IPS-18a (cell line): ENCODE data around the gene THRB.

ENCODE experiments used
- H3K27ac ChIP-seq: one replicate; pipeline ENCODE4 v1.5.1; 2013; ENCODE audit warnings: low read length
- H3K27me3 ChIP-seq: one replicate; pipeline ENCODE4 v1.6.1; 2013; ENCODE audit warnings: mild to moderate bottlenecking, low read length; ENCODE audit not compliant: control insufficient read depth, insufficient read depth
- H3K36me3 ChIP-seq: one replicate; pipeline ENCODE4 v1.6.1; 2013; ENCODE audit warnings: low read depth, low read length; ENCODE audit not compliant: control insufficient read depth
- H3K4me1 ChIP-seq: one replicate; pipeline ENCODE4 v1.6.1; 2013; ENCODE audit warnings: low read depth, low read length; ENCODE audit not compliant: control insufficient read depth
- H3K4me3 ChIP-seq: one replicate; pipeline ENCODE4 v1.5.1; 2013; ENCODE audit warnings: low read length
- H3K9ac ChIP-seq: one replicate; pipeline ENCODE4 v1.6.1; 2013; ENCODE audit warnings: mild to moderate bottlenecking, low read length, moderate library complexity
- H3K9me3 ChIP-seq: one replicate; pipeline ENCODE4 v1.6.1; 2013; ENCODE audit warnings: low read depth, low read length; ENCODE audit not compliant: control insufficient read depth

THRB gene

GRCh38 chr3:24086206-24086605, 408.4 kb downstream of the THRB start:
- no peaks in the 10 kb centered on the region for H3K36me3 ChIP-seq
- no peak overlapping the region for H3K9ac ChIP-seq
- H3K27ac ChIP-seq = no peak overlapping the region
- no peaks in the 10 kb centered on the region for H3K4me1 ChIP-seq
- H3K27me3 ChIP-seq = no peaks in the 10 kb centered on the region
- no peak overlapping the region for H3K4me3 ChIP-seq
- H3K9me3 ChIP-seq = no peaks in the 10 kb centered on the region

- no peaks in the 10 kb centered on the region for H3K27me3 ChIP-seq
- H3K27ac ChIP-seq = no peak overlapping the region
- no peaks in the 10 kb centered on the region for H3K4me1 ChIP-seq
- no peak overlapping the region for H3K4me3 ChIP-seq
- no peaks in the 10 kb centered on the region for H3K36me3 ChIP-seq
- no peak overlapping the region for H3K9ac ChIP-seq
- H3K9me3 ChIP-seq = no peaks in the 10 kb centered on the region
These were observed 422.5 kb downstream of the THRB start for GRCh38 chr3:24072193-24072592.

DNA sequence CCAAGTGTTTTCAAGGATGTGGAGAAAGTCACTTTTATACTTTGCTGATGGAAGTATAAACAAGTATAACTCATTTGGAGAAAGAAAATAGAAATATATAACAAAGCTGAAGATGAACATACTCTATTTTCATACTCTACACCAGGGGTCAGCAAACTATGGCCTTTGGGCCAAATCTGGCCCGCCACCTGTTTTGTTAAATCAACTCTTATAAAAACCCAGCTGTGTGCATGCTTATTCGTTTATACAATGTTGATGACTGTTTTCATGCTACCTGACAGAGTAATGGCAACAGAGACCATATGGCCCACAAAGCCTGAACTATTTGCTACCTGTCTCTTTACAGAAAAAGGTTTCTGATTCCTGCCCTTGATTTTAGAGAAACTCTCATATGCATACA, 425.6 kb downstream of the THRB start:
- H3K4me3 ChIP-seq = no peak overlapping the region
- no peaks in the 10 kb centered on the region for H3K36me3 ChIP-seq
- no peak overlapping the region for H3K27ac ChIP-seq
- no peaks in the 10 kb centered on the region for H3K9me3 ChIP-seq
- no peaks in the 10 kb centered on the region for H3K4me1 ChIP-seq
- H3K9ac ChIP-seq = no peak overlapping the region
- no peaks in the 10 kb centered on the region for H3K27me3 ChIP-seq

DNA sequence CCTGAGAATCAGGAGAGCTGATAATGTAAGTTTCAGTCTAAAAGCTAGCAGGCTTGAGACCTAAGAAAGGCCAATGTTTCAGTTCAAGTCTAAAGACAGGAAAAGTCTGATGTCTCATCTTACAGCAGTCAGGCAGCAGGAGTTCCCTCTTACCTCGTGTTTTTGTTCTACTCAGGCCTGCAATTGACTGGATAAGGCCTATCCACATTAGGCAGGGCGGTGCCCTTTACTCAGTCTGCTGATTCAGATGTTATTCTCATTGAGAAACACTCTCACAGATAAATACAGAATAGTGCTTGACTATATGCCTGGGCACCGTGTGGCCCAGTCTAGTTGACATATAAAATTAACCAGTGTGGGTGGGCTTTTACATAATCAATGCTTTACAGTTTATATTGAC, 427.2 kb downstream of the THRB start:
- no peaks in the 10 kb centered on the region for H3K9me3 ChIP-seq
- no peak overlapping the region for H3K9ac ChIP-seq
- no peak overlapping the region for H3K27ac ChIP-seq
- H3K4me1 ChIP-seq = no peaks in the 10 kb centered on the region
- H3K27me3 ChIP-seq = no peaks in the 10 kb centered on the region
- no peaks in the 10 kb centered on the region for H3K36me3 ChIP-seq
- H3K4me3 ChIP-seq = no peak overlapping the region
